ENCODE measurements around the gene HSDL2. TPM values are rescaled to one million over a fixed set of nuclear protein-coding genes. Genes with fewer than 3 reads are reported as not detected.

HSDL2 gene
- total and polyA plus RNA-seq, 10 of the 15 experiments (the other 5 are each of a cell fraction or from before 2014, with no cell fraction given) = 20.9 to 46.1 (median 27.0) TPM

- DNase-seq (ENCODE audit: low read depth, low spot score) (no peak), ATAC-seq (no peak), FAIRE-seq (no peak)
- no peak overlapping the region for H3K27ac ChIP-seq (ENCODE audit: control insufficient read depth, insufficient read depth)
- no peak for TF ChIP-seq IRF3 (IDR thresholded peaks at IDR 0.05)
- H3K4me3 ChIP-seq = no peak overlapping the region
- no peak overlapping the region for H3K9ac ChIP-seq (ENCODE audit: control insufficient read depth, insufficient read depth, low read length)
- no peaks in the 10 kb centered on the region for H4K20me1 ChIP-seq (ENCODE audit: control insufficient read depth, insufficient read depth)
- whole genome bisulfite sequencing (ENCODE audit: insufficient coverage, insufficient replicate concordance, low lambda C conversion rate, missing lambda C conversion rate) = 100% methylated on average over 1 of the region's 1 CpG
- H3K79me2 ChIP-seq (ENCODE audit: control insufficient read depth, insufficient read depth, low read length) = no peaks in the 10 kb centered on the region
- ChIA-PET RAD21 (ENCODE audit: unreplicated experiment) (no interaction called here), SMC1A (ENCODE audit: uncharacterized antibody, unreplicated experiment) (no interaction called here), POLR2A (no interaction called here), CTCF (no interaction called here)
- intact Hi-C loops (cut with micrococcal nuclease; ENCODE audit: unreplicated experiment) (no loop called here), in situ Hi-C loops (cut with MboI) (no loop called here)
- no TSS peak for BruUV-seq (replicated peaks)
- H3K9me3 ChIP-seq (replicated peaks; ENCODE audit: control insufficient read depth, insufficient read depth, low read length) = no peaks in the 10 kb centered on the region; the same call in 2 of the 3 replicates
- peaks cover 0 to 6% of the 10 kb centered on the region in 2 experiments; a peak in 2 of 4 replicates for H3K36me3 ChIP-seq (ENCODE audit: control insufficient read depth in 2 of 2, insufficient read depth in 2 of 2, low read length in 1 of 2)
- H3K4me2 ChIP-seq (ENCODE audit: control insufficient read depth, insufficient read depth) = no peak overlapping the region
- H3K27me3 ChIP-seq (replicated peaks in 1 of 2; ENCODE audit: control insufficient read depth in 2 of 2, insufficient read depth in 2 of 2, low read length in 1 of 2) = no peaks in the 10 kb centered on the region
- no peaks in the 10 kb centered on the region for H3K4me1 ChIP-seq (ENCODE audit: control insufficient read depth, insufficient read depth, low read length)
- no peak overlapping the region for H2AFZ ChIP-seq (ENCODE audit: control insufficient read depth, low read depth, low read length)
Observed at GRCh38 chr9:112475318-112475717, 95.4 kb downstream of the HSDL2 start.

GRCh38 chr9:112477330-112477729, 97.4 kb downstream of the HSDL2 start:
- 92% methylated on average over 1 of the region's 2 CpGs for WGBS (ENCODE audit: insufficient coverage, insufficient replicate concordance, low lambda C conversion rate, missing lambda C conversion rate)
- H3K79me2 ChIP-seq (ENCODE audit: control insufficient read depth, insufficient read depth, low read length) = no peaks in the 10 kb centered on the region
- intact Hi-C loops (cut with micrococcal nuclease; ENCODE audit: unreplicated experiment) = no loop called here
- RAD21 ChIA-PET (ENCODE audit: unreplicated experiment) = interaction anchor here (0.6 kb wide), 1 partner anchor 241 kb away, joined by 3 read pairs; the partner anchor contains the start of gene INIP
- H3K4me3 ChIP-seq = no peak overlapping the region
- CTCF ChIA-PET = interaction anchor here (0.8 to 1.4 kb wide), 2 partner anchors 12 to 21 kb away, joined by 3 read pairs; no protein-coding TSS in a partner anchor
- TF ChIP-seq SRF (IDR thresholded peaks at IDR 0.05; ENCODE audit: low read depth in 2 of 2, low read length in 2 of 2) (no peak), TCF3 (IDR thresholded peaks at IDR 0.05; ENCODE audit: borderline replicate concordance, insufficient read depth, low read depth, low read length) (no peak), EGR1 (IDR thresholded peaks at IDR 0.05; ENCODE audit: borderline replicate concordance in 1 of 2, low read depth in 2 of 2, low read length in 2 of 2) (no peak), KAT2A (conservative IDR thresholded peaks at IDR 0.05; ENCODE audit: control insufficient read depth, low read depth, low read length) (no peak), PAX8 (IDR thresholded peaks at IDR 0.05) (no peak), HDAC6 (IDR thresholded peaks at IDR 0.05; ENCODE audit: unreplicated experiment) (no peak), BHLHE40 (IDR thresholded peaks at IDR 0.05; ENCODE audit: borderline replicate concordance in 1 of 2, low read depth in 2 of 2, low read length in 1 of 2) (no peak), SIN3A (IDR thresholded peaks at IDR 0.05; ENCODE audit: low read depth, low read length) (no peak), ESRRA (IDR thresholded peaks at IDR 0.05; ENCODE audit: low read length) (no peak), RFX5 (IDR thresholded peaks at IDR 0.05; ENCODE audit: low read depth, low read length) (no peak)
- TF ChIP-seq, protein P1, sequence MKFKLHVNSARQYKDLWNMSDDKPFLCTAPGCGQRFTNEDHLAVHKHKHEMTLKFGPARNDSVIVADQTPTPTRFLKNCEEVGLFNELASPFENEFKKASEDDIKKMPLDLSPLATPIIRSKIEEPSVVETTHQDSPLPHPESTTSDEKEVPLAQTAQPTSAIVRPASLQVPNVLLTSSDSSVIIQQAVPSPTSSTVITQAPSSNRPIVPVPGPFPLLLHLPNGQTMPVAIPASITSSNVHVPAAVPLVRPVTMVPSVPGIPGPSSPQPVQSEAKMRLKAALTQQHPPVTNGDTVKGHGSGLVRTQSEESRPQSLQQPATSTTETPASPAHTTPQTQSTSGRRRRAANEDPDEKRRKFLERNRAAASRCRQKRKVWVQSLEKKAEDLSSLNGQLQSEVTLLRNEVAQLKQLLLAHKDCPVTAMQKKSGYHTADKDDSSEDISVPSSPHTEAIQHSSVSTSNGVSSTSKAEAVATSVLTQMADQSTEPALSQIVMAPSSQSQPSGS (IDR thresholded peaks at IDR 0.05; ENCODE audit: low read length) = no peak
- peaks cover 0 to 2% of the 10 kb centered on the region in 2 experiments; a peak in 1 of 4 replicates for H3K36me3 ChIP-seq (ENCODE audit: control insufficient read depth in 2 of 2, insufficient read depth in 2 of 2, low read length in 1 of 2)
- no TSS peak for BruUV-seq (replicated peaks)
- no peak overlapping the region for H3K27ac ChIP-seq (ENCODE audit: control insufficient read depth, insufficient read depth)
- FAIRE-seq (no peak), DNase-seq (ENCODE audit: low read depth, low spot score) (no peak), ATAC-seq (no peak)
- no peak overlapping the region for H2AFZ ChIP-seq (ENCODE audit: control insufficient read depth, low read depth, low read length)
- no peaks in the 10 kb centered on the region for H3K27me3 ChIP-seq (replicated peaks in 1 of 2; ENCODE audit: control insufficient read depth in 2 of 2, insufficient read depth in 2 of 2, low read length in 1 of 2)
- POLR2A ChIA-PET = interaction anchor here (0.6 kb wide), 1 partner anchor 17 kb away, joined by 3 read pairs; no protein-coding TSS in a partner anchor
- H3K9ac ChIP-seq (ENCODE audit: control insufficient read depth, insufficient read depth, low read length) = no peak overlapping the region
- H3K9me3 ChIP-seq (replicated peaks; ENCODE audit: control insufficient read depth, insufficient read depth, low read length) = no peaks in the 10 kb centered on the region; the same call in 2 of the 3 replicates
- no peaks in the 10 kb centered on the region for H4K20me1 ChIP-seq (ENCODE audit: control insufficient read depth, insufficient read depth)
- SMC1A ChIA-PET (ENCODE audit: uncharacterized antibody, unreplicated experiment) = interaction anchor here (0.7 to 2.1 kb wide), 3 partner anchors 8 to 13 kb away, joined by 3 to 7 read pairs (median 3); partner anchors contain the start of gene KIAA1958
- in situ Hi-C loops (cut with MboI) = no loop called here
- no peak overlapping the region for H3K4me2 ChIP-seq (ENCODE audit: control insufficient read depth, insufficient read depth)
- H3K4me1 ChIP-seq (ENCODE audit: control insufficient read depth, insufficient read depth, low read length) = no peaks in the 10 kb centered on the region
